ENCODE measurements around the gene C1R.
"Not testable (repeated sequence)": the region's sequence is repeated elsewhere in the genome, so short reads cannot be mapped to it uniquely, and the experiment has no call there.

Gene C1R

GRCh38 chr12:7118881-7119280 is 26.6 kb upstream of the C1R start:
- DNase-seq = no peak

- DNase-seq = no peak
These were observed 25.4 kb upstream of the C1R start for GRCh38 chr12:7117670-7118069.

- no peak for DNase-seq
These were observed 24.7 kb upstream of the C1R start for GRCh38 chr12:7116916-7117315.

- DNase-seq = no peak
These were observed 24.0 kb upstream of the C1R start for GRCh38 chr12:7116196-7116595.

- no peak for DNase-seq
These were observed 22.6 kb upstream of the C1R start for GRCh38 chr12:7114851-7115250.

- DNase-seq = no peak
These were observed 21.8 kb upstream of the C1R start for GRCh38 chr12:7114008-7114407.

GRCh38 chr12:7113389-7113871 is 21.2 kb upstream of the C1R start:
- DNase-seq = peak; percentile 42

- no peak for DNase-seq
These were observed 19.8 kb upstream of the C1R start for GRCh38 chr12:7112041-7112440.

GRCh38 chr12:7110661-7111060 is 18.4 kb upstream of the C1R start:
- no peak for DNase-seq

GRCh38 chr12:7109572-7109920 is 17.3 kb upstream of the C1R start:
- DNase-seq = no peak

GRCh38 chr12:7108796-7109571 is 16.7 kb upstream of the C1R start, which contains the start of gene C1RL:
Gene C1RL, minus strand, starts transcription at chr12:7109214. Its CDS starts 34 bp downstream, at chr12:7109180.
- peak; percentile 90 for DNase-seq

- peak; percentile 86 for DNase-seq
These were observed 16.0 kb upstream of the C1R start for GRCh38 chr12:7108003-7108795.

GRCh38 chr12:7107636-7108002 is 15.4 kb upstream of the C1R start:
- no peak for DNase-seq

- DNase-seq = not testable (repeated sequence)
These were observed 14.9 kb upstream of the C1R start for GRCh38 chr12:7107181-7107580.

- DNase-seq = no peak
These were observed 13.8 kb upstream of the C1R start for GRCh38 chr12:7106082-7106481.

- no peak for DNase-seq
These were observed 11.8 kb upstream of the C1R start for GRCh38 chr12:7103837-7104584.

GRCh38 chr12:7102582-7102981 is 10.3 kb upstream of the C1R start:
- no peak for DNase-seq

- DNase-seq = no peak
These were observed 9.5 kb upstream of the C1R start for GRCh38 chr12:7101694-7102131.

GRCh38 chr12:7101047-7101693 is 8.9 kb upstream of the C1R start:
- DNase-seq = no peak

GRCh38 chr12:7100239-7100638 is 8.0 kb upstream of the C1R start:
- no peak for DNase-seq

GRCh38 chr12:7099290-7099996 is 7.2 kb upstream of the C1R start:
- DNase-seq = no peak

GRCh38 chr12:7096979-7097378 is 4.7 kb upstream of the C1R start:
- no peak for DNase-seq
